Neuron (in vitro differentiated cells): ENCODE data around the gene SPTLC2.
"Not testable (repeated sequence)": the region's sequence is repeated elsewhere in the genome, so short reads cannot be mapped to it uniquely, and the experiment has no call there.

ENCODE experiments used
- H2AFZ ChIP-seq: one replicate; pipeline ENCODE4 v1.6.1; 2013; ENCODE audit warnings: low read depth, mild to moderate bottlenecking, inconsistent platforms, low read length, moderate library complexity
- H3K27me3 ChIP-seq: one replicate; pipeline ENCODE4 v1.6.1; 2013; ENCODE audit warnings: low read length; ENCODE audit not compliant: insufficient read depth
- H3K36me3 ChIP-seq: one replicate; pipeline ENCODE4 v1.6.1; 2013; ENCODE audit warnings: low read length; ENCODE audit not compliant: insufficient read depth
- H3K4me1 ChIP-seq: one replicate; pipeline ENCODE4 v1.6.1; 2013; ENCODE audit warnings: low read length; ENCODE audit not compliant: insufficient read depth
- H3K4me3 ChIP-seq: 2 replicates; pipeline ENCODE4 v1.5.1; 2013; ENCODE audit warnings: mild to moderate bottlenecking, low read length, moderate library complexity
- H3K9me3 ChIP-seq: one replicate; pipeline ENCODE4 v1.6.1; 2013; ENCODE audit warnings: low read length

Gene SPTLC2

DNA sequence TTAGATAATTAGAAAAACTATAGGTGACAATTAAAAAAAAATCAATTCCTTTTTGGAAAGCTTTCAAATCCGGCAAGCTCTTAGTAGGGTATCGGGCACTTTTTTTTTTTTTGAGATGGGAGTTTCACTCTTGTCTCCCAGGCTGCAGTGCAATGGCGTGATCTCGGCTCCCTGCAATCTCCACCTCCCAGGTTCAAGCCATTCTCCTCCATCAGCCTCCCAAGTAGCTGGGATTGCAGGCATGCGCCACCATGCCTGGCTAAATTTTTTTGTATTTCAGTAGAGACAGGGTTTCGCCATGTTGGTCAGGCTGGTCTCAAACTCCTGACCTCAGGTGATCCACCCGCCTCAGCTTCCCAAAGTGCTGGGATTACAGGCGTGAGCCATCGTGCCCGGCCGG, 71.3 kb downstream of the SPTLC2 start:
- H3K4me3 ChIP-seq, H2AFZ ChIP-seq, H3K27me3 ChIP-seq, H3K4me1 ChIP-seq, H3K9me3 ChIP-seq: not testable (repeated sequence)
- H3K36me3 ChIP-seq: peaks cover 15% of the 10 kb centered on the region

DNA sequence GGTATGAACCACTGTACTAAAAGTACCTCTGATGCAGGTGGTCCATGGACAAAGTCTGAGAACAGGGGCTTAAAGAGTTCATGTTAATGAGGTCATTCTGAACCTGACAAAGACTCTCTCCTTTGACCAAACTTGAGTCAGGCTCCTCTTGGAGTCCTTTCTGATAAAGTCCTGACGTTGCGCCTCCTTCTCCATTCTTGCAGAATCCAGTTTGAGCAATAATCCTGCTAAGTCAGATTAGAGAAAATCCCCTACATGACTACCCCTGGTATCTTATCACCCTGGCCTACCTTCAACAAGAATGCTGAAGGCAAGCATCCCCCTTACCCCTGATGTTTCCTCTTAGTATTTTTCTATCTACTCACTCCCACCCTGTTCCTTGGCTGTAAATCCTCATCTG, 71.9 kb downstream of the SPTLC2 start:
- H3K36me3 ChIP-seq: peaks cover 15% of the 10 kb centered on the region
- H2AFZ ChIP-seq: no peak overlapping the region
- H3K4me3 ChIP-seq: no peak overlapping the region
- no peaks in the 10 kb centered on the region for H3K9me3 ChIP-seq
- no peaks in the 10 kb centered on the region for H3K27me3 ChIP-seq
- peaks cover 8% of the 10 kb centered on the region for H3K4me1 ChIP-seq

DNA sequence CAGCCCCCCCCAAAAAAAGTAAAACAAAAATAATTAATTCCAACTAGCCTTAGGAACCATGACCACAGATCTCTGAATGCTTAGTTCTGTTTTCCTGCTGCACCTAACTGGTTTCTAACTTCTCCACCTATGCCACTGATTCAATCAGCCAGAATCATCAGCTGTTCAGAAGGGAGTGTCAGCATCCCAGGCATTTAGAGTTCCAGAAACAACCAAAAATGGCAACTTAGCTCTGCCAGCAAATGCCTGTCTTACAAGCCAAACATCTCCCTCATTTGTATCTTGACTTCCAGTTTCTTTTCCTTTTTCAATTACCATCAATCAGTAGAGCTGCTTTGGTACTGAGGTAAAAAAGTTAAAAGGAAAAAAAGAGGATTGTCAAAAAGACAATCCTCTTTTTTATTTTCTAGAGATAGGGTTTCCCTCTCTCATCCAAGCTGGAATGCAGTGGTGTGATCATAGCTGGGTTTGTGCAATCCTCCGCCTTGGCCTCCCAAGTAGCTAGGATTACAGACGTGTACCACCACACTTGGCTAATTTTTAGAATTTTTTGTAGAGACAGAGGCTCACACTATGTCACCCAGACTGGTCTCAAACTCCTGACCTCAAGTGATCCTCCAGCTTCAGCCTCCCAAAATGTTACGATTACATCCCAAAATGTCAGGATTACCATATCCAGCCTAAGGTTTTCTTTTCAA, 72.7 kb downstream of the SPTLC2 start:
- no peaks in the 10 kb centered on the region for H3K27me3 ChIP-seq
- H3K4me3 ChIP-seq: no peak overlapping the region
- H2AFZ ChIP-seq: no peak overlapping the region
- no peaks in the 10 kb centered on the region for H3K4me1 ChIP-seq
- H3K36me3 ChIP-seq: peaks cover 13% of the 10 kb centered on the region
- no peaks in the 10 kb centered on the region for H3K9me3 ChIP-seq

DNA sequence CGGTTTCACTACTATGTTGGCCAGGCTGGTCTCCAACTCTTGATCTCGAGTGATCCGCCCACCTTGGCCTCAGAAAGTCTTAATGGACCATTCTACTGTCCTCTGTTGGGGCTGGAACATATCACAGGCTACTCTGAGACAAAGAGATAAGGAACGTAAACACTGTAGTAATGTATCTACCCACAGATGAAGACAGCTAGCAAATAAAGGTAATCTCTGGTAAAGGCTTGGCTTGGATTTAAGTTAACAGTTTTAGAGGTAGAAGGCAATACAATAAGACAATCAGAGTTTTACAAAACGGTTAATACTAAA, 73.2 kb downstream of the SPTLC2 start:
- Histone ChIP-seq H3K4me3 (no peak overlapping the region), H3K4me1 (no peaks in the 10 kb centered on the region), H3K27me3 (no peaks in the 10 kb centered on the region), H3K9me3 (no peaks in the 10 kb centered on the region), H3K36me3 (peaks cover 8% of the 10 kb centered on the region), H2AFZ (no peak overlapping the region)

DNA sequence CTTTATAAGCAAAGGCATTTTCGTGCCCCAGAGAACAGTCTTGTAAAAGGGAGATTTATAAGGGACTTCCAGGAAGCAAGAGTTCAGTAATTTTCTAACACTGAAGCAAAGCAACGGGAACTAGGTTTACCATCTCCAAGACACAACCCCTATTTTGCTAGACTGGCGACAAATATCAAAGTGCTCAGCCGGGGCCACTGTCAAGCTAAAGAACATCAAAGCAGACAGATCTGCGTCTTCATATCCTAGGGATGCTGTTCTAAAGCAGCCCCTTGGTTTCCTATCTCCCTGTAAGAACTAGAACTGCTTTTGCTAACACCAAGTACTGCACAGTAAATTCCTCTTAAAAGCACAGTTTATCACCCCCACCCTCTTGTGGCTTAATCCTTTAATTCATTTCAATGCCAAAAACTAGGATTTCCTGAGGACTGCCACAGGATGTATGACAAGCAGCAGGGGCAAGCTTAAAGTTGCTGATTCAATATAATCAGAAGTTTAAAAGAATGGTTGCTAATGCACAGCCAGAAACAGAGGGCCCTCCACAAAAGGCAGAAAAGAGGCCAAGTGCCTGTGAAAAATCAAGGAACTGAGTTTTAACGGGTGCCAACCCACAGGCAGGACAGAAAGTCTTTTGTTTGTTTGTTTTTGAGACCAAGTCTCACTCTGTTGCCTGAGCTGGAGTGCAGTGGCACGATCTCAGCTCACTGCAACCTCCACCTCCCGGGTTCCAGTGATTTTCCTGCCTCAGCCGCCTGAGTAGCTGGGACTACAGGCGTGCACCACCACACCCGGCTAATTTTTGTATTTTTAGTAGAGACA, 73.8 kb downstream of the SPTLC2 start:
- H3K36me3 ChIP-seq: peaks cover 5% of the 10 kb centered on the region
- no peaks in the 10 kb centered on the region for H3K27me3 ChIP-seq
- no peaks in the 10 kb centered on the region for H3K4me1 ChIP-seq
- no peaks in the 10 kb centered on the region for H3K9me3 ChIP-seq
- H3K4me3 ChIP-seq: no peak overlapping the region
- H2AFZ ChIP-seq: no peak overlapping the region

DNA sequence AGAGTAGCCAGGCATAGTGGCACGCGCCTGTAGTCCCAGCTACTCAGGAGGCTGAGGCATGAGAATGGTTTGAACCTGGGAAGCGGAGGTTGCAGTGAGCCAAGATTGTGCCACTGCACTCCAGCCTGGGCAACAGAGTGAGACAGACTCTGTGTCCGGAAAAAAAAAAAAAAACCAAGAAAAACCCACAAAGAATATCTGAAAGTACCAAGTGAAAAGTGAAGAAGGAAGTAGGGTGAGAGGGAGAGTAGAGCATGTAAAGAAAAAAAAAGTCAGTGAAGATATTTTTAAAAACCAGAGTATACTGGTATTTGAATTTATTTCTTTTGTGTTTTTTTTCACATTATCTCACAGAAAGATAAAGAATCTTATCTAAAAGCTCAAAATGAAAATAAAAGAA, 74.5 kb downstream of the SPTLC2 start:
- Histone ChIP-seq H3K4me3 (no peak overlapping the region), H3K36me3 (peaks cover 3% of the 10 kb centered on the region), H3K4me1 (no peaks in the 10 kb centered on the region), H3K9me3 (no peaks in the 10 kb centered on the region), H2AFZ (no peak overlapping the region), H3K27me3 (no peaks in the 10 kb centered on the region)

DNA sequence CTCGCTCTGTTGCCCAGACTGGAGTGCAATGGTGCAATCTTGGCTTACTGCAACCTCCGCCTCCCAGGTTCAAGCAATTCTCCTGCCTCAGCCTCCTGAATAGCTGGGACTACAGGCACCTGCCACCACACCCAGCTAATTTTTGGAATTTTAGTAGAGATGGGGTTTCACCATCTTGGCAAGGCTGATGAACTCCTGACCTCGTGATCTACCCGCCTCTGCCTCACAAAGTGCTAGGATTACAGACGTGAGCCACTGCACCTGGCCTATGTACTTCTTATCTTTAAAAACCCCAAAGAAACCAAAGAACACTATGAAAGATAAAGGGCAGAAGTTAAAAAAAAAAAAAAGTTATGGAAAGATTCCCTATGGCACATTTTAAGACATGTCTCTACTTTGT, 79.5 kb downstream of the SPTLC2 start:
- not testable (repeated sequence) for H3K9me3 ChIP-seq, H3K4me1 ChIP-seq, H2AFZ ChIP-seq, H3K27me3 ChIP-seq, H3K36me3 ChIP-seq, H3K4me3 ChIP-seq

DNA sequence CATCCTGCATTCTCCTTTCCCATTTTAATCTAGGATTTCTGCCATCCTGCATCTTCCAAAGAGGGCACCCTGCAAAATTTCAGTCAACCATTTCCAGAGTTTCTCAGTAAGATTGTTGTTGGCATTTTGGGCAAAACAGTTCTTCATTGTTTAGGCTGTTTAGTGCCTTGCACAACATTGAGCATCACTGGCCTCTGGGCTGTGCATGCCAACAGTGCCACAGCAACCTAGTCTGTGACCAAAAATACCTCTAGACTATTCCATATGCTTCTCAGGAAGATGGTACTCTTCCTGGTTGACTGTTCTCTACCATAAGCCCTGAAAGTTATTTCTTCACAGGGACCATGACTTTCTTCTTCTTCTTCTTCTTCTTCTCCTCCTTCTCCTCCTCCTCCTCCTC, 85.4 kb downstream of the SPTLC2 start:
- Histone ChIP-seq H3K36me3 (peaks cover 6% of the 10 kb centered on the region), H3K27me3 (no peaks in the 10 kb centered on the region), H3K4me3 (no peak overlapping the region), H3K9me3 (no peaks in the 10 kb centered on the region), H2AFZ (no peak overlapping the region), H3K4me1 (no peaks in the 10 kb centered on the region)

DNA sequence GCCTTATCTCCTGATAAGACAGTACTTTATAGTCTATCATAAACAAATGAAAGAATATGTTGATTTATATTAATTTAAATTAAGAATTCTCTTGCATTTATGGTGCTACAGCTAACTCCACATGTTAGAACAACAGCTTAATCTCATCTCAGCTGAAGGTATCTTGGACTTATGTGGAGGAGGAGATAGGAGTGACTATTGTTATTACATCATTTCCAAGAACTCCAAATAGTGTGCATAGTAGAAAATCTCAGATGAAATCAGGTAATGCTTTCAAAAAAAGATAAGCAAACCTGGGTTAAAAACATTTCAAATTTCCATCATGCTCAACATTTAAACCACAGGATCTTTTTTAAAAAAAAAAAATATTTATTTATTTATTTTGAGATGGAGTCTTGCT, 86.5 kb downstream of the SPTLC2 start:
- Histone ChIP-seq H3K9me3 (no peaks in the 10 kb centered on the region), H3K27me3 (no peaks in the 10 kb centered on the region), H3K4me3 (no peak overlapping the region), H2AFZ (no peak overlapping the region), H3K4me1 (no peaks in the 10 kb centered on the region), H3K36me3 (peaks cover 4% of the 10 kb centered on the region)

DNA sequence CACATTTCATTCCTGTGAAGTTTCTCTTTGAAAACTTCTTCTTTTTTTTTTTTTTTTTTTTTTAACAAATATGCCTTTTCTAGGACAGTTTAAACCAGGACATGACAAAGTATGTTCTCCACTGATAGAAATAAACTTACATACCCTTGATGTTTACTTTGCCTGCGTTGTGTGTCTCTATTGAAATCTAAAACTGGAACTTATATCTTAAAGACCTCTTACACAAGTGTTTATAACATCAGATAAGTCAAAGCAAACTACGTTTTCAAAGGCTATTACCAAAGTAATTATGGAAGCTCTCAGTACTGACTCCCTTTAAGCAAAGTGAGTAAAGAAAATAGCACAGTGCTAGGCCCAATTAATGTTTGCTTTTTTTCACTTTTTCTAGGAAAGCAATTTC, 87.2 kb downstream of the SPTLC2 start:
- no peaks in the 10 kb centered on the region for H3K9me3 ChIP-seq

DNA sequence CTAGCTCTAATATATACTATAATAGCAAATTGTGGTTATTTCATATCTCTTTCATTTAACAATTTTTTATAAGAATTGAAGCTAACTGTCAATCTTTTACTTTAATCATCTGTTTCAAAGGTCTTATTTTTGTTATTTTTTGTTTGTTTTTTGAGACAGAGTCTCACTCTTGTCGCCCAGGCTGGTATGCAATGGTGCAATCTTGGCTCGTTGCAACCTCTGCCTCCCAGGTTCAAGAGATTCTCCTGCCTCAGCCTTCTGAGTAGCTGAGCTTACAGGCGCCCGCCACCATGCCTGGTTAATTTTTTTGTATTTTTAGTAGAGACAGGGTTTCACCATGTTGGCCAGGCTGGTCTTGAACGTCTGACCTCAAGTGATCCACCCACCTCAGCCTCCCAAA, 87.7 kb downstream of the SPTLC2 start:
- not testable (repeated sequence) for H2AFZ ChIP-seq, H3K36me3 ChIP-seq, H3K9me3 ChIP-seq, H3K27me3 ChIP-seq, H3K4me1 ChIP-seq, H3K4me3 ChIP-seq

More for the DNA sequence above, 87.2 kb downstream of the SPTLC2 start:
- H3K4me3 ChIP-seq: no peak overlapping the region
- no peaks in the 10 kb centered on the region for H3K4me1 ChIP-seq
- H3K27me3 ChIP-seq: no peaks in the 10 kb centered on the region
- no peak overlapping the region for H2AFZ ChIP-seq
- peaks cover 4% of the 10 kb centered on the region for H3K36me3 ChIP-seq

DNA sequence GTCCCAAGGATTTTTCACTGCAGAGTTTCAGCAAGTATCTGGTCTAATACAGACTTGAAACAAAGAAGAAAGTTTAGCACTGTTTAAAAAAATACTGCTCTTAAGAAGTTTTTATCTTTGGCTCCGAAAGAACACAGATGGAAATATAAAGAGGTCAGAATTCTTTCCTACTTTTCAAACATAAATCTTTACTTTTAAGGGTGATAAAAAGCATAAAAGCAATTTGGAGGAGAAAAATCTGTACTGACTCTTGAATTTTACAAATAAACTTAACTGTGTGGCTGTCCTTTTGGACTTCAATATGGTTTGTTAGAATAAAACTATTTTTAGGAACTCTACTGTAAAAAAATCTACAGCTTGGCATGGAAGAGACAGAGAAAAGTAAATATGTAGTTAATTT, 90.2 kb downstream of the SPTLC2 start:
- Histone ChIP-seq H3K27me3 (no peaks in the 10 kb centered on the region), H3K36me3 (peaks cover 4% of the 10 kb centered on the region), H2AFZ (no peak overlapping the region), H3K4me1 (no peaks in the 10 kb centered on the region), H3K4me3 (no peak overlapping the region), H3K9me3 (no peaks in the 10 kb centered on the region)

DNA sequence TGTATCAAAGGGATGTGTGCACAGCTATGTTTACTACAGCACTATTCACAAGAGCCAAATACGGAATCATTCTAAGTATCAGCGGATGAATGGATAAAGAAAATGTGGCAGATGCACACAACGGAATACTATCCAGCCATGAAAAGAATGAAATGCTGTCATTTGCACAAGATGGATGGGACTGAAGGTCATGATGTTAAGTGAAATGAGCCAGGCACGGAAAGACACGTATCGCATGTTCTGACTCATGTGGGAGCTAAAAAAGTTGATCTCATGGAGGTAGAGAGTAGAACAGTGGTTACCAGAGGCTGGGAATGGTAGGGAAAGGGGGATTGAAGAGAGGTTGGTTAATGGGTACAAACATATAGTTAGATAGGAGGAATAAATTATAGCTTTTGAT, 91.9 kb downstream of the SPTLC2 start:
- Histone ChIP-seq H3K4me1 (no peaks in the 10 kb centered on the region), H3K9me3 (no peaks in the 10 kb centered on the region), H3K27me3 (no peaks in the 10 kb centered on the region), H3K4me3 (no peak overlapping the region), H2AFZ (no peak overlapping the region), H3K36me3 (peaks cover 13% of the 10 kb centered on the region)

DNA sequence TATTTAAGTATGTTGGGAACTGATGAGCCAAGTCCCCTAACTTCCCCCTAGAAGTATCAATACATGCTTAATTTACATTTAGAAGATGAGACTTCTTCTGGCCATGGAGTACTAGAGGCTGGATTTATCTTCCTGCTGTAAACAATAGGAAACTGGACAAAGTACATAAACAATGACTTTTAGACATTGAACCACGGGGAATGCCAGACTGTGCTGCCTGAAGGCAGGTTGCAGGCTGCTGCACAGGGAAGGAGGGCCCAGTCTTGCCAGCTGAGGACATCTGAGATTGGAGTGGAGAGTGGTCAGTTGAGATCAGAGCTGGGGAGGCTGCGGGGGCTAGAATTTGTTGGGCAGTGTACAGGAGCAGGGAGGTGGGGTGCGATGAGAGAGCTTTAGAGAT, 93.3 kb downstream of the SPTLC2 start:
- Histone ChIP-seq H3K27me3 (no peaks in the 10 kb centered on the region), H3K4me3 (no peak overlapping the region), H3K36me3 (peaks cover 17% of the 10 kb centered on the region), H2AFZ (no peak overlapping the region), H3K4me1 (no peaks in the 10 kb centered on the region), H3K9me3 (no peaks in the 10 kb centered on the region)
